NCI-H2171 treated with DMSO at 0.1 percent for 48 hours (cell line): ENCODE data around the gene OBP2A.
"Not testable (repeated sequence)": the region's sequence is repeated elsewhere in the genome, so short reads cannot be mapped to it uniquely, and the experiment has no call there.

Experiments
- DNase-seq: peaks from one replicate; lab custom pipeline; 2025; lab: John Stamatoyannopoulos, UW

OBP2A gene

GRCh38 chr9:135526730-135527571, 19.0 kb upstream of the OBP2A start:
- no peak for DNase-seq

- not testable (repeated sequence) for DNase-seq
These were observed 17.0 kb upstream of the OBP2A start for GRCh38 chr9:135528842-135529435.

GRCh38 chr9:135530146-135530545, 15.8 kb upstream of the OBP2A start:
- DNase-seq = no peak

- no peak for DNase-seq
These were observed 14.8 kb upstream of the OBP2A start for GRCh38 chr9:135531096-135531495.

GRCh38 chr9:135533113-135533512, 12.8 kb upstream of the OBP2A start:
- no peak for DNase-seq

- DNase-seq = no peak
These were observed 12.3 kb upstream of the OBP2A start for GRCh38 chr9:135533674-135534073.

- not testable (repeated sequence) for DNase-seq
These were observed 11.7 kb upstream of the OBP2A start for GRCh38 chr9:135534192-135534711.

- DNase-seq = not testable (repeated sequence)
These were observed 11.1 kb upstream of the OBP2A start for GRCh38 chr9:135534826-135535225.

GRCh38 chr9:135535631-135536030, 10.3 kb upstream of the OBP2A start:
- DNase-seq = not testable (repeated sequence)

- no peak for DNase-seq
These were observed 9.7 kb upstream of the OBP2A start for GRCh38 chr9:135536216-135536615.

- not testable (repeated sequence) for DNase-seq
These were observed 2.5 kb upstream of the OBP2A start for GRCh38 chr9:135543262-135543894.

GRCh38 chr9:135544981-135545635, 818 bp upstream of the OBP2A start:
- DNase-seq = no peak

- DNase-seq = not testable (repeated sequence)
These were observed 1.1 kb downstream of the OBP2A start for GRCh38 chr9:135546792-135547617.

- no peak for DNase-seq
These were observed 2.1 kb downstream of the OBP2A start for GRCh38 chr9:135547756-135548736.

GRCh38 chr9:135549478-135550343, 3.8 kb downstream of the OBP2A start:
- DNase-seq = not testable (repeated sequence)

GRCh38 chr9:135550344-135550918, 4.5 kb downstream of the OBP2A start:
- no peak for DNase-seq

- no peak for DNase-seq
These were observed 5.1 kb downstream of the OBP2A start for GRCh38 chr9:135551031-135551430.

GRCh38 chr9:135551456-135551855, 5.5 kb downstream of the OBP2A start:
- DNase-seq = no peak
